Activated T-cell treated with anti-CD3 and anti-CD28 coated beads, Interleukin-2, amount 50 U/mL, for 1 hour (primary cell): Measurements from ENCODE around the gene AP1S3.
"Not testable (repeated sequence)": the region's sequence is repeated elsewhere in the genome, so short reads cannot be mapped to it uniquely, and the experiment has no call there.

Source experiments
- DNase-seq: peaks from one replicate; pipeline ENCODE4 v3.0.0-alpha.2; 2020

Gene AP1S3

DNA sequence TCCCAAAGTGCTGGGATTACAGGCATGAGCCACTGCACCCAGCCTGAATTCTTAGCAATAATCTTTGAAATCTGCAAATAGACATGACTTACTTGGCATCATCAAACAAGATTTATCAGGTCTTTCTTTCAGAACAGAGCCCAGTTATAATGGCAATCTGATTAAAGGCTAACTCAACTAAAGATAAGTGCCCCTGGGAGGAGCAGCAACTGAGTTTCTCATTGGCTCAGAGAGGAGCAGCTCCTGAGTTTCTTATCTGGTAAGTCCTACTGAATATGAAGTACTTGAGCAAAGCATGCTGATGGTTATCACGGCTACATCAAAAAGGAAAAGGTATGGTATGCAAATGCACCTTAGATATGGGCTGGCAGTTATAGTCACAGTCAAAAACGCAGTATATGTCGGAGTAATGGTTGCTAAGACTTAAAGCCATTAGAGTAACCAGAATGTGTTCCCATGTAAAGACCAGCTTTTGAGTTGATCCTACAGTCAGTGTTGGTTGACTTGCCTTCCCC is 15.0 kb upstream of the AP1S3 start:
- DNase-seq: no peak

DNA sequence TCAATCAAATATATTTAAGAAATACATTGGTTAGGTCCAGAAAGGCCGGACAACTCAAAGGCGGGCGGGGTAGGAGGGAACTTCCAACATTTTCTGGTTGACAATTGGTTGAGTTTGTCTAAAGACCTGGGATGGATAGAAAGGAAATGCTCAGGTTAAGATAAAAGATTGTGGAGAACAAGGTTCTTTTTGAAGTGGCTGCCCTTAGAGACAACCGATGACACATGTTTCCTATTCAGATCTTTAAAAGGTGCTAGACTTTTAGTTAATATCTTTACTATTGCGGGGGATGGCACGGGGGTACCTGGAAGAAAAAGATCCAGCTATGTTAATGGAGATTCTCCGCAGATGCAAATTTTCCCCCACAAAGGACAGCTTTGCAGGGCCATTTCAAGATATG is 10.0 kb upstream of the AP1S3 start:
- no peak for DNase-seq

GRCh38 chr2:223846515-223846914 is 9.1 kb upstream of the AP1S3 start:
- DNase-seq: no peak

GRCh38 chr2:223841436-223842190 is 4.2 kb upstream of the AP1S3 start:
- no peak for DNase-seq

- DNase-seq: no peak
These were observed 1.5 kb downstream of the AP1S3 start for GRCh38 chr2:223835701-223836532.

DNA sequence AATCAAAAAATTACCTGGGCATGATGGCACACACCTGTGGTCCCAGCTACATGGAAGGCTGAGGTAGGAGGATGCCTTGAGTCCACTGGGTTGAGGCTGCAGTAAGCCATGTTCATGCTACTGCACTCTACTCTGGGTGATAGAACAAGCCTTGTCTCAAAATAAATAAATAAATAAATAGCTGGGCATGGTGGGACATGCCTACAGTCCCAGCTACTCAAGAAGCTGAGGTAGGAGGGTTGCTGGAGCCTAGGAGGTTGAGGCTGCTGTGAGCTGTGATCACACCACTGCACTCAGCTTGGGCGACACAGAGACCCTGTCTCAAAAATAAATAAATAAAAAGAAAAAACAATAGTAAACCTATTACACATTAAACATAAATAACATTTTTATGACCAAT is 3.0 kb downstream of the AP1S3 start:
- no peak for DNase-seq

DNA sequence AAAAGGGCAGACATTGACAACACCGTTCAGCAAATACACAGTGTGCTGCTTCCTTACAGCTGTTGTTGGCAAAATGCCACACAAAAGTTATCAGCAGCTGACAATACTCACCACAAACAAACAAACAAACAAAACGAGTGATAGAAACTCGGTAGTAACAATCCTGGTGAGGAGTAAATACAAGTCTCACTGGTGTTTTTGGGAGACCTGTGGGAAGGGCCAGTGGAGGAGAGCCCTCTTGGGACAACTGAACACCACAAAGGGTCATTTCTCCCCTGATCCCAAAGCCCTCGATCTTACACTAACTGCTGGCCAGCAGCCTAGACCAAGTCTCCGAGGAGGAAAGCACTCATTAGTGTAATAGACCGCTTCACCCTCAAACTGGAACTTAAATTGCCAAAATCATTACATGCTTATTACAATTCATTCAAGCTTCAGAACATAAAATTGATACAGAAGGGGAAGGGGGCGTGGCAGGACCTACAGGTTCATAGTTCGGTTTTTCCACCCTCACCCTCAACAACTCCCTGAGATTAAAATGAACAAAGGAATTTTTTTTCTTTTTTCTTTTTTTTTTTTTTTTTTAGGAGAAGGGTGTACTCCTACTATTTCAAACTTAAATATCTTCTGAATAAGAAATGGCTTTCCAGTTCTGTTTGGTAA is 5.0 kb downstream of the AP1S3 start:
- DNase-seq: no peak

- DNase-seq: no peak
These were observed 8.3 kb downstream of the AP1S3 start for GRCh38 chr2:223829128-223829527.

GRCh38 chr2:223828314-223828713 is 9.1 kb downstream of the AP1S3 start:
- DNase-seq: no peak

- no peak for DNase-seq
These were observed 10.4 kb downstream of the AP1S3 start for GRCh38 chr2:223826995-223827394.

DNA sequence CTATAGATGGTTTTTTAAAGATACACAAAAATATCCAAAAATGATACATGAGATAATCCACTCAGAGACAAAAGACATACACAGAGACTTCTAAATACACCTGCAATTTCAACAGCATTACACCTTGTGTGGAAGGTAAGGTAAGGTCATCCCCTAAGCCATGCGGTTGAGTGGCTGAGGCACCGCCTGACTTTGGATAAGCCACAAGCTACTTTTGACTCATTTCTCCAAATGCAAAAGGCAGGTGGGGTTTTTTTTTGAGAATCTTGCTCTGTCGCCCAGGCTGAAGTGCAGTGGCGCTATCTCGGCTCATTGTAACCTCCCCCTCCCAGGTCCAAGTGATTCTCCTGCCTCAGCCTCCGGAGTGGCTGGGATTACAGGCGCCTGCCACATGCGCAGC is 13.1 kb downstream of the AP1S3 start:
- no peak for DNase-seq

DNA sequence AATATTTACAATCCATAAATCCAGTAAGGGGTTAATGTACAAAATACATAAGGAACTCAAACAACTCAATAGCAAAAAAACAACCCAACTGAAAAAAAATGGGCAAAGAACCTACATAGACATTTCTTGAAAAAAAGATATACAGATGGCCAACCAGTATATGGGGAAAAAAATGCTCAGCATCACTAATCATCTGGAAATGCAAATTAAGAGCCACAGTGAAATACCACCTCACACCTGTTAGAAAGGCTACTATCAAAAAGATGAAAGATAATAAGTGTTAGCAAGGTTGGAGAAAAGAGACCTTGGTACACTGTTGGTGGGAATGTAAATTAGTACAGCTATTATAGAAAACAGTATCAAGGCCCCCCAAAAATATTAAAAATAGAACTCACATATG is 14.6 kb downstream of the AP1S3 start:
- DNase-seq: no peak

DNA sequence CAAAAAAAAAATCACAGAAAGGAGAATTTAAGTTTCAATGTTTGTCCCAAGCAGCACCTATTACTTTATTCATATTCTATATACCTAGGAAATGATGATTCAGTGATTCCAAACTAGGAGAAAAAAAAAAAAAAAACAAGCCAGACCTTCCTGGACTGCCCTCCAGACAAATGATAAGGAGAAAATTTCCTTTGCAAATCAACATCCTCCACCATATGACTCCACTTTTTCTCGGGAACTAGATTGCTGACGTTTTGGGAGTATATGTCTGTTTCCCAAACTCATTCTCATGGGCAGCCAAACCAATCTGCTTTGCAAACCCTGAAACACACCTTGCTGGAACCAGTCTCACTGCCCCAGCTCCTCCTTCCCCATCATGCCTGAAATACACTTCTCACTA is 16.8 kb downstream of the AP1S3 start:
- no peak for DNase-seq

DNA sequence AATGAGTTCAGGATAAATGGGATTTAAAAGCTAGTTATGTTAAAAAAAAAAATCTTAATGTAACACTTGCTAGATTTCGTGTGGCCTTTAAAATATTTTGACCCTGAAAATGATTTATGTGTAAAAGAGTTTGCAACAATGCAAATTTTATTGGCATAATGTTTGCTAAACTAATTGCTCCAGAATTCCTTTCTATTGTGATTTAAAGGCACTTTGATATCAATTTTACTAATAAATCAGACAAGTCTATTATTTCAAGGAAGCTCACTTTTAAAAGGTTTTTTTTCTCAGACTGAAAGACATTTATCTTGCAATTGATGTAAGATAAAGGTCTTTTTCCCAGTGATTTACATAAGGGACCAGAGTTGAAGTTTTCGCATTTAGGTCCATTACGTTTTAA is 17.5 kb downstream of the AP1S3 start:
- no peak for DNase-seq

DNA sequence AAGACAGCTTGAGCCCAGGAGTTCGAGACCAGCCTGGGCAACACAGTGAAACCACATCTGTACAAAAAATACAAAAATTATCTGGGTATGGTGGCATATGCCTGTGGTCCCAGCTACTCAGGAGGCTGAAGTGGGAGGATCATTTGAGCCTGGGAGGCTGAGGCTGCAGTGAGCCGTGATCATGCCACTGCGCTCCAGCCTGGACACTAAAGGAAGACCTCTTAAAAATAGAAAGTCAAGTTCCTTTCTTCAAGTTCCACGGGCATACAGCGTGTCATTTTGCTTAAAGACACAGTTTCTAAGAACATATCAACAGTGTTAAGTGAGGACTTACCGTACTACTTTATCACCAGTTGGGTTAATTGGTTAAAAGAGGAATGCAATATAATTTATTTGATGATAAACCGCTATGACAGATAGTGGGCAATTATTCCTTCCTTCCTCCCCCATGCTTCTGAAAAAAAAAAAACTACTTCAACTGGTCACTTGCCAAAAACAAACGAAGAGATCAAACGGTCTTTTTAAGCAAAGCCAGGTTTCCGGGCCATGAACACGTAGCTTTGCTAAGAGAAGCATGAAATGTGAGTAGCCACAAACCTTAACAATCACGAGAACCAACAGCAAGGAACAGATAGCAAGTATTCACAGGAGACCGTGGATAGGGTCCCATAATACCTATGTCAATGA is 21.4 kb downstream of the AP1S3 start:
- no peak for DNase-seq

GRCh38 chr2:223815186-223815883 is 22.0 kb downstream of the AP1S3 start:
- no peak for DNase-seq

GRCh38 chr2:223814764-223815163 is 22.6 kb downstream of the AP1S3 start:
- DNase-seq: not testable (repeated sequence)

- no peak for DNase-seq
These were observed 24.1 kb downstream of the AP1S3 start for GRCh38 chr2:223813329-223813728.

- DNase-seq: no peak
These were observed 25.6 kb downstream of the AP1S3 start for GRCh38 chr2:223811757-223812156.

DNA sequence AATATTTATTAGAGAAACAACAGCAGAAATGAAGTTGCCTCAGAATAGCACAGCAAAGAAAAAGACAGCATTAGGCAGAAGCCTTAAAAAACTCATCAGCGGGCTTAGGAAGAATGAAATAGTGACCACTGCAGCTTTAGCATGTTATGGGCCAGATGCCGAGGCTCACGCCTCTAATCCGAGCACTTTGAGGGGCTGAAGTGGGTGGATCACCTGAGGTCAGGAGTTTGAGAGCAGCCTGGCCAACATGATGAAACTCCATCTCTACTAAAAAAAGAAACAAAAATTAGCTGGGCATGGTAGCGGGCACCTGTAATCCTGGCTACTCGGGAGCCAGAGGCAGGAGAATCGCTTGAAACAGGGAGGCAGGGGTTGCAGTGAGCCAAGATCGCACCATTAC is 32.4 kb downstream of the AP1S3 start:
- no peak for DNase-seq

GRCh38 chr2:223801736-223802135 is 35.6 kb downstream of the AP1S3 start:
- DNase-seq: no peak

GRCh38 chr2:223800908-223801307 is 36.5 kb downstream of the AP1S3 start:
- no peak for DNase-seq
